MCF 10A (cell line): ENCODE measurements around the gene SDK2. TPM values are rescaled to one million over a fixed set of nuclear protein-coding genes. Genes with fewer than 3 reads are reported as not detected.

ENCODE experiments used
- BruUV-seq: library from RNA; stranded (reverse); fragments of 400-500 nt; replicated peaks from 2 replicates; lab custom pipeline; 2021; lab: Mats Ljungman, UMichigan
- CTCF ChIA-PET: fragments of 300-600 bp; sonication (Branson Sonifier 250); formaldehyde crosslinking; extraction: SDS; loops from one replicate; lab custom pipeline; 2021; ENCODE audit warnings: antibody characterized with exemption, inconsistent platforms; lab: Yijun Ruan, JAX
- POLR2A ChIA-PET: fragments of 300-600, 350-650 bp; sonication (Branson Sonifier 250); formaldehyde crosslinking; extraction: SDS; loops from one replicate; lab custom pipeline; 2020; ENCODE audit warnings: antibody characterized with exemption, inconsistent platforms; lab: Yijun Ruan, JAX
- DNase-seq: peaks from one replicate; pipeline ENCODE4 v3.0.0-alpha.2; 2018; ENCODE audit not compliant: unreplicated experiment
- H3K27ac Mint-ChIP-seq: one replicate; pipeline ENCODE4 v1.8.0; 2022; ENCODE audit warnings: mild to moderate bottlenecking, low read depth, mixed read lengths; ENCODE audit not compliant: unreplicated experiment
- H3K27me3 Mint-ChIP-seq: one replicate; pipeline ENCODE4 v1.8.0; 2022; ENCODE audit warnings: mixed read lengths; ENCODE audit not compliant: insufficient read depth, unreplicated experiment
- H3K36me3 Mint-ChIP-seq: one replicate; pipeline ENCODE4 v1.8.0; 2022; ENCODE audit warnings: mild to moderate bottlenecking, moderate library complexity, mixed read lengths; ENCODE audit not compliant: insufficient read depth, unreplicated experiment
- H3K4me1 Mint-ChIP-seq: one replicate; pipeline ENCODE4 v1.8.0; 2022; ENCODE audit warnings: mixed read lengths; ENCODE audit not compliant: insufficient read depth, unreplicated experiment
- H3K4me3 Mint-ChIP-seq: one replicate; pipeline ENCODE4 v1.8.0; 2022; ENCODE audit warnings: mild to moderate bottlenecking, moderate library complexity, mixed read lengths; ENCODE audit not compliant: unreplicated experiment
- H3K9me3 Mint-ChIP-seq: one replicate; pipeline ENCODE4 v1.8.0; 2022; ENCODE audit warnings: mixed read lengths; ENCODE audit not compliant: unreplicated experiment
- CTCF ChIP-seq: fragments of 200-600 bp; IDR thresholded peaks from one replicate; pipeline ENCODE4 v1.8.0; 2022; ENCODE audit warnings: antibody characterized with exemption, mild to moderate bottlenecking; ENCODE audit not compliant: unreplicated experiment
- intact Hi-C: fragments of 100-400 bp; cut with micrococcal nuclease; formaldehyde crosslinking; loops from 2 replicates; pipeline ENCODE4 v1.14.1; 2022
- total RNA-seq: library from RNA; stranded (reverse); gene quantifications from 2 replicates; pipeline ENCODE4 v1.2.3, GENCODE V29; 2022

Gene SDK2
- total RNA-seq, 1 experiment from 2014 or later = not detected

- POLR2A ChIA-PET = interaction anchor here (0.7 kb wide), 1 partner anchor 19 kb away, joined by 4 read pairs; no protein-coding TSS in a partner anchor
- Mint-ChIP-seq H3K27me3 (peaks cover 35% of the 10 kb centered on the region), H3K27ac (no peak overlapping the region), H3K9me3 (no peaks in the 10 kb centered on the region), H3K36me3 (no peaks in the 10 kb centered on the region), H3K4me1 (no peaks in the 10 kb centered on the region), H3K4me3 (no peak overlapping the region)
- no TSS peak for BruUV-seq
- CTCF ChIA-PET = no interaction called here
- DNase-seq = no peak
- intact Hi-C loops = no loop called here
- TF ChIP-seq CTCF = no peak
These were observed 39.8 kb downstream of the SDK2 start for GRCh38 chr17:73604476-73604875.

- CTCF ChIA-PET = no interaction called here
- Mint-ChIP-seq H3K4me3 (no peak overlapping the region), H3K9me3 (no peaks in the 10 kb centered on the region), H3K27ac (no peak overlapping the region), H3K4me1 (no peaks in the 10 kb centered on the region), H3K36me3 (no peaks in the 10 kb centered on the region), H3K27me3 (peaks cover 30% of the 10 kb centered on the region)
- POLR2A ChIA-PET = interaction anchor here (0.7 kb wide), 1 partner anchor 19 kb away, joined by 4 read pairs; no protein-coding TSS in a partner anchor
- no peak for TF ChIP-seq CTCF
- intact Hi-C loops = no loop called here
- no peak for DNase-seq
- BruUV-seq = no TSS peak
These were observed 40.3 kb downstream of the SDK2 start for GRCh38 chr17:73603971-73604370.

GRCh38 chr17:73600103-73600871 lies 44.0 kb downstream of the SDK2 start:
- BruUV-seq = no TSS peak
- CTCF ChIA-PET = interaction anchor here (0.6 kb wide), 1 partner anchor 103 kb away, joined by 3 read pairs; no protein-coding TSS in a partner anchor
- Mint-ChIP-seq H3K4me1 (peaks cover 5% of the 10 kb centered on the region), H3K27ac (no peak overlapping the region), H3K4me3 (no peak overlapping the region), H3K36me3 (no peaks in the 10 kb centered on the region), H3K27me3 (peaks cover 12% of the 10 kb centered on the region), H3K9me3 (no peaks in the 10 kb centered on the region)
- intact Hi-C loops = no loop called here
- POLR2A ChIA-PET = interaction anchor here (0.7 kb wide), 1 partner anchor 119 kb away, joined by 3 read pairs; no protein-coding TSS in a partner anchor
- TF ChIP-seq CTCF = no peak
- DNase-seq = no peak

- CTCF ChIA-PET = interaction anchor here (0.6 kb wide), 1 partner anchor 103 kb away, joined by 3 read pairs; no protein-coding TSS in a partner anchor
- Mint-ChIP-seq H3K4me1 (peaks cover 5% of the 10 kb centered on the region), H3K27me3 (peaks cover 5% of the 10 kb centered on the region), H3K27ac (no peak overlapping the region), H3K9me3 (no peaks in the 10 kb centered on the region), H3K4me3 (no peak overlapping the region), H3K36me3 (no peaks in the 10 kb centered on the region)
- TF ChIP-seq CTCF = no peak
- no TSS peak for BruUV-seq
- POLR2A ChIA-PET = interaction anchor here (0.7 kb wide), 1 partner anchor 119 kb away, joined by 3 read pairs; no protein-coding TSS in a partner anchor
- intact Hi-C loops = no loop called here
- no peak for DNase-seq
These were observed 44.6 kb downstream of the SDK2 start for GRCh38 chr17:73599599-73599998.
